ENCODE results near the gene NINL.

NINL gene

GRCh38 chr20:25460566-25461280 is 124.6 kb downstream of the NINL start:
- Histone ChIP-seq H3K27me3 (ENCODE audit: control insufficient read depth, low read length) (no peaks in the 10 kb centered on the region), H3K36me3 (ENCODE audit: control insufficient read depth, low read length) (no peaks in the 10 kb centered on the region)

GRCh38 chr20:25459916-25460535 is 125.3 kb downstream of the NINL start:
- Histone ChIP-seq H3K4me1 (ENCODE audit: control insufficient read depth, low read length) (no peaks in the 10 kb centered on the region), H3K4me2 (ENCODE audit: low read length) (no peak overlapping the region), H3K4me3 (ENCODE audit: low read length) (no peak overlapping the region), H3F3A (ENCODE audit: control insufficient read depth, insufficient read depth) (no peaks in the 10 kb centered on the region), H3K9me3 (ENCODE audit: control insufficient read depth, insufficient read depth, low read length) (no peaks in the 10 kb centered on the region), H3K27ac (ENCODE audit: low read depth, low read length) (no peak overlapping the region), H4K20me1 (ENCODE audit: control insufficient read depth, insufficient read depth, low read depth, low read length) (no peaks in the 10 kb centered on the region), H3K9me2 (replicated peaks; ENCODE audit: control insufficient read depth, low read length) (no peaks in the 10 kb centered on the region), H3K36me3 (ENCODE audit: control insufficient read depth, low read length) (no peaks in the 10 kb centered on the region), H3K79me2 (ENCODE audit: control insufficient read depth, low read length) (no peaks in the 10 kb centered on the region), H3K27me3 (ENCODE audit: control insufficient read depth, low read length) (no peaks in the 10 kb centered on the region)
- TF ChIP-seq EZH2phosphoT487 (IDR thresholded peaks at IDR 0.05; ENCODE audit: borderline replicate concordance, low read length) (no peak), CTCF (IDR thresholded peaks at IDR 0.05; ENCODE audit: low read depth, low read length, poor library complexity, severe bottlenecking) (no peak)

More at GRCh38 chr20:25460566-25461280, 124.6 kb downstream of the NINL start:
- Histone ChIP-seq H3K9me3 (ENCODE audit: control insufficient read depth, insufficient read depth, low read length) (no peaks in the 10 kb centered on the region), H3K4me2 (ENCODE audit: low read length) (no peak overlapping the region), H4K20me1 (ENCODE audit: control insufficient read depth, insufficient read depth, low read depth, low read length) (no peaks in the 10 kb centered on the region), H3K27ac (ENCODE audit: low read depth, low read length) (no peak overlapping the region), H3K79me2 (ENCODE audit: control insufficient read depth, low read length) (no peaks in the 10 kb centered on the region), H3F3A (ENCODE audit: control insufficient read depth, insufficient read depth) (no peaks in the 10 kb centered on the region), H3K9me2 (replicated peaks; ENCODE audit: control insufficient read depth, low read length) (no peaks in the 10 kb centered on the region), H3K4me3 (ENCODE audit: low read length) (no peak overlapping the region), H3K4me1 (ENCODE audit: control insufficient read depth, low read length) (no peaks in the 10 kb centered on the region)
- no peak for TF ChIP-seq EZH2phosphoT487 (IDR thresholded peaks at IDR 0.05; ENCODE audit: borderline replicate concordance, low read length)
- no peak for TF ChIP-seq CTCF (IDR thresholded peaks at IDR 0.05; ENCODE audit: low read depth, low read length, poor library complexity, severe bottlenecking)

GRCh38 chr20:25459111-25459830 is 126.1 kb downstream of the NINL start:
- no peaks in the 10 kb centered on the region for H3K9me3 ChIP-seq (ENCODE audit: control insufficient read depth, insufficient read depth, low read length)
- H3F3A ChIP-seq (ENCODE audit: control insufficient read depth, insufficient read depth): no peaks in the 10 kb centered on the region
- no peak overlapping the region for H3K27ac ChIP-seq (ENCODE audit: low read depth, low read length)
- H3K4me2 ChIP-seq (ENCODE audit: low read length): no peak overlapping the region
- H3K36me3 ChIP-seq (ENCODE audit: control insufficient read depth, low read length): no peaks in the 10 kb centered on the region
- H3K9me2 ChIP-seq (replicated peaks; ENCODE audit: control insufficient read depth, low read length): no peaks in the 10 kb centered on the region
- H3K4me3 ChIP-seq (ENCODE audit: low read length): no peak overlapping the region
- H4K20me1 ChIP-seq (ENCODE audit: control insufficient read depth, insufficient read depth, low read depth, low read length): no peaks in the 10 kb centered on the region
- H3K27me3 ChIP-seq (ENCODE audit: control insufficient read depth, low read length): no peaks in the 10 kb centered on the region
- no peaks in the 10 kb centered on the region for H3K79me2 ChIP-seq (ENCODE audit: control insufficient read depth, low read length)
- H3K4me1 ChIP-seq (ENCODE audit: control insufficient read depth, low read length): no peaks in the 10 kb centered on the region
- TF ChIP-seq CTCF (IDR thresholded peaks at IDR 0.05; ENCODE audit: low read depth, low read length, poor library complexity, severe bottlenecking) (no peak), EZH2phosphoT487 (IDR thresholded peaks at IDR 0.05; ENCODE audit: borderline replicate concordance, low read length) (no peak)

Data from DOHH2 (cell line).